Heart left ventricle (tissue), 13 donors: ENCODE results near the gene SPTLC3.

Source experiments
- POLR2A ChIP-seq, 2 donors: fragments of 450-650 bp; IDR thresholded peaks; one replicate each; pipeline ENCODE4 v1.6.1; 2017; ENCODE audit warnings: antibody characterized with exemption in 2 of 2, mild to moderate bottlenecking in 2 of 2, moderate library complexity in 2 of 2
- TF ChIP-seq, protein P1 (sequence below), 12 donors: fragments of 200-600 bp; sonication (generic) in 4 of 12; IDR thresholded peaks; one replicate each; pipeline versions ENCODE4 v1.5.0 to v1.8.0; 2018 to 2022; ENCODE audit warnings: antibody characterized with exemption in 12 of 12, mild to moderate bottlenecking in 5 of 12
- donor health status: ischemic (EF 13 %, LVEDD 7.1; RV severe dilation, severe dysfunction).
- donor health status: DM: no; HTN: yes; CAD: no.
- donor health status: DM: no; HTN: no; CAD: no.
- donor health status: ischemic (EF 25% LVEDD 6.9; RV normal size, moderate dysfunction).
- donor health status: ischemic (EF 25% LVEDD 5.7; RV mildly dilated, moderate dysfunction).
- donor health status: ischemic (EF 35%, LVEDD 5.7; RV mildly dilated, moderate dysfunction).
- donor health status: nonischemic (EF 11% LVEDD 7.7; RV severe dilation, severe dysfunction).
- donor health status: DM: yes; HTN: yes; CAD: no.
- donor health status: PGD.
- donor health status: ischemic (EF 29% LVEDD 5.4; RV normal size, mild dysfunction).
- donor health status: nonischemic (EF 23%, LVEDD 6.1; RV moderate dilation, normal function).

DNA sequence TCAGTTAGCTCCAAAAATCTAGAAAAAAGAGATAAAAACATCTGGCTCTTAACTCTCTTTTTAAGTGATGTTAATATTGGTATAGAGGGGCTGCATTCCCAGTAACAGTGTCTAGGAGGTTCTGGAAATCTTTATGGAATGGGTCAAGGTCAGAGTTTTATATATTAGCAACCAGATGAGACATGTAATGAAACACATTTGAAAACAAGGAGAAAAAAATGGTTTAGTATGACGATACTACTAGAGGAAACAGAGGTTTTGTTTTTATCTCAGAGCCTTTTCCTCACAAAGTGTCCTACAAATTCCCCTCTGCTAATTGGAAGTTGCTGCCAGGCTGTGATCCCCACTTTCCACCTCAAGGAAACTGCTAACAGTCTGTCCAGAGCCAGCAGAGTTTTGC lies 111.7 kb downstream of the SPTLC3 start:
- TF ChIP-seq, protein P1, sequence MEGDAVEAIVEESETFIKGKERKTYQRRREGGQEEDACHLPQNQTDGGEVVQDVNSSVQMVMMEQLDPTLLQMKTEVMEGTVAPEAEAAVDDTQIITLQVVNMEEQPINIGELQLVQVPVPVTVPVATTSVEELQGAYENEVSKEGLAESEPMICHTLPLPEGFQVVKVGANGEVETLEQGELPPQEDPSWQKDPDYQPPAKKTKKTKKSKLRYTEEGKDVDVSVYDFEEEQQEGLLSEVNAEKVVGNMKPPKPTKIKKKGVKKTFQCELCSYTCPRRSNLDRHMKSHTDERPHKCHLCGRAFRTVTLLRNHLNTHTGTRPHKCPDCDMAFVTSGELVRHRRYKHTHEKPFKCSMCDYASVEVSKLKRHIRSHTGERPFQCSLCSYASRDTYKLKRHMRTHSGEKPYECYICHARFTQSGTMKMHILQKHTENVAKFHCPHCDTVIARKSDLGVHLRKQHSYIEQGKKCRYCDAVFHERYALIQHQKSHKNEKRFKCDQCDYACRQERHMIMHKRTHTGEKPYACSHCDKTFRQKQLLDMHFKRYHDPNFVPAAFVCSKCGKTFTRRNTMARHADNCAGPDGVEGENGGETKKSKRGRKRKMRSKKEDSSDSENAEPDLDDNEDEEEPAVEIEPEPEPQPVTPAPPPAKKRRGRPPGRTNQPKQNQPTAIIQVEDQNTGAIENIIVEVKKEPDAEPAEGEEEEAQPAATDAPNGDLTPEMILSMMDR (IDR thresholded peaks at IDR 0.05): no peak
- no peak for TF ChIP-seq POLR2A (IDR thresholded peaks at IDR 0.05)
